ENCODE measurements around the gene NMRK2.
"Not testable (repeated sequence)": the region's sequence is repeated elsewhere in the genome, so short reads cannot be mapped to it uniquely, and the experiment has no call there.

- TF ChIP-seq SPI1, POLR2AphosphoS5 (IDR thresholded peaks at IDR 0.05; ENCODE audit: low read depth, low read length): not testable (repeated sequence)
Observed at GRCh38 chr19:3952755-3953276, 19.9 kb downstream of the NMRK2 start.

Measured in GM12891 (cell line).